Effector CD8-positive, alpha-beta T cell (primary cell): Measurements from ENCODE around the gene AIF1L.

Source experiments
- DNase-seq: peaks from one replicate; lab custom pipeline; 2025; lab: John Stamatoyannopoulos, UW

The AIF1L gene

GRCh38 chr9:131076347-131077195 is 19.8 kb upstream of the AIF1L start:
- no peak for DNase-seq

GRCh38 chr9:131078427-131079366 is 17.6 kb upstream of the AIF1L start:
- no peak for DNase-seq

- DNase-seq: no peak
These were observed 15.7 kb upstream of the AIF1L start for GRCh38 chr9:131080589-131080988.

- DNase-seq: no peak
These were observed 14.5 kb upstream of the AIF1L start for GRCh38 chr9:131081868-131082267.

- DNase-seq: no peak
These were observed 13.4 kb upstream of the AIF1L start for GRCh38 chr9:131082774-131083512.

GRCh38 chr9:131084661-131085369 is 11.5 kb upstream of the AIF1L start:
- no peak for DNase-seq

- DNase-seq: no peak
These were observed 10.8 kb upstream of the AIF1L start for GRCh38 chr9:131085370-131086122.

GRCh38 chr9:131087354-131087893 is 8.9 kb upstream of the AIF1L start:
- no peak for DNase-seq

GRCh38 chr9:131090025-131090787 is 6.1 kb upstream of the AIF1L start:
- no peak for DNase-seq

GRCh38 chr9:131091352-131091992 is 4.9 kb upstream of the AIF1L start:
- DNase-seq: no peak

GRCh38 chr9:131092030-131092429 is 4.3 kb upstream of the AIF1L start:
- DNase-seq: no peak

GRCh38 chr9:131092548-131093440 is 3.5 kb upstream of the AIF1L start:
- no peak for DNase-seq

- no peak for DNase-seq
These were observed 2.3 kb upstream of the AIF1L start for GRCh38 chr9:131094015-131094414.

GRCh38 chr9:131094622-131095021 is 1.7 kb upstream of the AIF1L start:
- DNase-seq: no peak

- no peak for DNase-seq
These were observed 564 bp upstream of the AIF1L start for GRCh38 chr9:131095666-131096268.

GRCh38 chr9:131097126-131097947 is 1.0 kb downstream of the AIF1L start:
- no peak for DNase-seq

GRCh38 chr9:131097948-131098278 is 1.6 kb downstream of the AIF1L start:
- no peak for DNase-seq
